SH-SY5Y (cell line): Measurements from ENCODE around the gene ANO4.

ENCODE experiments used
- GATA2 ChIP-seq: IDR thresholded peaks from 2 replicates; pipeline ENCODE4 v1.6.1; 2011; ENCODE audit warnings: mild to moderate bottlenecking, low read depth, low read length
- GATA3 ChIP-seq: IDR thresholded peaks from 2 replicates; pipeline ENCODE4 v1.6.1; 2011; ENCODE audit warnings: low read depth, mild to moderate bottlenecking, low read length, moderate library complexity

Gene ANO4

GRCh38 chr12:100935929-100936328 lies 141.4 kb downstream of the ANO4 start:
- TF ChIP-seq GATA2 = no peak
- TF ChIP-seq GATA3 = no peak

- TF ChIP-seq GATA2 (no peak), GATA3 (no peak)
Observed at GRCh38 chr12:100936661-100937060, 142.1 kb downstream of the ANO4 start.

GRCh38 chr12:100940503-100940902 lies 145.9 kb downstream of the ANO4 start:
- no peak for TF ChIP-seq GATA3
- TF ChIP-seq GATA2 = no peak

- TF ChIP-seq GATA3 = no peak
- no peak for TF ChIP-seq GATA2
Observed at GRCh38 chr12:100942984-100943749, 148.6 kb downstream of the ANO4 start.

GRCh38 chr12:100951756-100952155 lies 157.2 kb downstream of the ANO4 start:
- TF ChIP-seq GATA3 = no peak
- TF ChIP-seq GATA2 = no peak

GRCh38 chr12:100953217-100953616 lies 158.6 kb downstream of the ANO4 start:
- no peak for TF ChIP-seq GATA3
- no peak for TF ChIP-seq GATA2

- TF ChIP-seq GATA2 = no peak
- TF ChIP-seq GATA3 = no peak
Observed at GRCh38 chr12:100953677-100954076, 159.1 kb downstream of the ANO4 start.

GRCh38 chr12:100954118-100954517 lies 159.5 kb downstream of the ANO4 start:
- TF ChIP-seq GATA3 = no peak
- no peak for TF ChIP-seq GATA2

- TF ChIP-seq GATA2 = no peak
- TF ChIP-seq GATA3 = no peak
Observed at GRCh38 chr12:100955139-100955538, 160.6 kb downstream of the ANO4 start.

GRCh38 chr12:100956311-100956852 lies 161.8 kb downstream of the ANO4 start:
- no peak for TF ChIP-seq GATA3
- TF ChIP-seq GATA2 = no peak

GRCh38 chr12:100959481-100959880 lies 164.9 kb downstream of the ANO4 start:
- TF ChIP-seq GATA3 (no peak), GATA2 (no peak)

GRCh38 chr12:100962086-100962712 lies 167.6 kb downstream of the ANO4 start:
- no peak for TF ChIP-seq GATA2
- TF ChIP-seq GATA3 = no peak

GRCh38 chr12:100963381-100963780 lies 168.8 kb downstream of the ANO4 start:
- TF ChIP-seq GATA3 (no peak), GATA2 (no peak)

- TF ChIP-seq GATA2 (no peak), GATA3 (no peak)
Observed at GRCh38 chr12:100964028-100964427, 169.5 kb downstream of the ANO4 start.

- no peak for TF ChIP-seq GATA3
- TF ChIP-seq GATA2 = no peak
Observed at GRCh38 chr12:100967189-100967588, 172.6 kb downstream of the ANO4 start.
